ENCODE results near the gene PTX4. TPM values are rescaled to one million over a fixed set of nuclear protein-coding genes. Genes with fewer than 3 reads are reported as not detected.

PTX4 gene
- total RNA-seq, 1 donor from 2014 or later = 0.21 TPM

- peaks cover 9% of the 10 kb centered on the region for H3K27me3 Mint-ChIP-seq (ENCODE audit: unreplicated experiment)
- H3K27ac Mint-ChIP-seq (ENCODE audit: unreplicated experiment) = no peak overlapping the region
- TF ChIP-seq CTCF (IDR thresholded peaks at IDR 0.05; ENCODE audit: unreplicated experiment) = no peak
- no peak overlapping the region for H3K4me3 Mint-ChIP-seq (ENCODE audit: unreplicated experiment)
- H3K4me1 Mint-ChIP-seq (ENCODE audit: unreplicated experiment) = peaks cover 42% of the 10 kb centered on the region
- DNase-seq (ENCODE audit: low spot score) = no peak
- no peaks in the 10 kb centered on the region for H3K9me3 Mint-ChIP-seq (ENCODE audit: unreplicated experiment)
- peaks cover 13% of the 10 kb centered on the region for H3K36me3 Mint-ChIP-seq (ENCODE audit: low read depth, unreplicated experiment)
Measured at GRCh38 chr16:1531638-1531910, 42.8 kb upstream of the PTX4 start.

- H3K27ac Mint-ChIP-seq (ENCODE audit: unreplicated experiment) = no peak overlapping the region
- H3K4me1 Mint-ChIP-seq (ENCODE audit: unreplicated experiment) = peaks cover 38% of the 10 kb centered on the region
- H3K9me3 Mint-ChIP-seq (ENCODE audit: unreplicated experiment) = no peaks in the 10 kb centered on the region
- no peak for DNase-seq (ENCODE audit: low spot score)
- peaks cover 9% of the 10 kb centered on the region for H3K27me3 Mint-ChIP-seq (ENCODE audit: unreplicated experiment)
- H3K4me3 Mint-ChIP-seq (ENCODE audit: unreplicated experiment) = peak overlapping the region; percentile 42
- no peak for TF ChIP-seq CTCF (IDR thresholded peaks at IDR 0.05; ENCODE audit: unreplicated experiment)
- H3K36me3 Mint-ChIP-seq (ENCODE audit: low read depth, unreplicated experiment) = peaks cover 12% of the 10 kb centered on the region
Measured at GRCh38 chr16:1530883-1531637, 42.3 kb upstream of the PTX4 start.

GRCh38 chr16:1530349-1530882, 41.7 kb upstream of the PTX4 start:
- Mint-ChIP-seq H3K9me3 (ENCODE audit: unreplicated experiment) (no peaks in the 10 kb centered on the region), H3K4me3 (ENCODE audit: unreplicated experiment) (peak overlapping the region; percentile 7), H3K27ac (ENCODE audit: unreplicated experiment) (no peak overlapping the region), H3K27me3 (ENCODE audit: unreplicated experiment) (peaks cover 11% of the 10 kb centered on the region), H3K36me3 (ENCODE audit: low read depth, unreplicated experiment) (peaks cover 9% of the 10 kb centered on the region), H3K4me1 (ENCODE audit: unreplicated experiment) (peaks cover 36% of the 10 kb centered on the region)
- TF ChIP-seq CTCF (IDR thresholded peaks at IDR 0.05; ENCODE audit: unreplicated experiment) = no peak
- DNase-seq (ENCODE audit: low spot score) = no peak

- H3K27me3 Mint-ChIP-seq (ENCODE audit: unreplicated experiment) = peaks cover 5% of the 10 kb centered on the region
- no peak for DNase-seq (ENCODE audit: low spot score)
- H3K4me3 Mint-ChIP-seq (ENCODE audit: unreplicated experiment) = peak overlapping the region; percentile 84
- TF ChIP-seq CTCF (IDR thresholded peaks at IDR 0.05; ENCODE audit: unreplicated experiment) = no peak
- peaks cover 28% of the 10 kb centered on the region for H3K4me1 Mint-ChIP-seq (ENCODE audit: unreplicated experiment)
- H3K9me3 Mint-ChIP-seq (ENCODE audit: unreplicated experiment) = no peaks in the 10 kb centered on the region
- no peak overlapping the region for H3K27ac Mint-ChIP-seq (ENCODE audit: unreplicated experiment)
- H3K36me3 Mint-ChIP-seq (ENCODE audit: low read depth, unreplicated experiment) = peaks cover under 1% of the 10 kb centered on the region
Measured at GRCh38 chr16:1528921-1529537, 40.3 kb upstream of the PTX4 start.

Data from endothelial cell (in vitro differentiated cells).